ENCODE results near the gene SLX9. TPM values are rescaled to one million over a fixed set of nuclear protein-coding genes. Genes with fewer than 3 reads are reported as not detected.
"Not testable (repeated sequence)": the region's sequence is repeated elsewhere in the genome, so short reads cannot be mapped to it uniquely, and the experiment has no call there.

Gene SLX9
- total RNA-seq, 1 donor from 2014 or later = 8.3 TPM

GRCh38 chr21:44975720-44976555 lies 36.1 kb downstream of the SLX9 start:
- Histone ChIP-seq H3K4me3 (no peak overlapping the region), H3K4me1 (no peaks in the 10 kb centered on the region), H3K9me3 (no peaks in the 10 kb centered on the region), H3K27ac (no peak overlapping the region), H3K27me3 (no peaks in the 10 kb centered on the region), H3K36me3 (peaks cover 0 to 17% of the 10 kb centered on the region in 2 donors)
- no peak for DNase-seq (ENCODE audit: extremely low spot score in 2 of 2)
- intact Hi-C loops (cut with DNase I) = no loop called here
- TF ChIP-seq, protein P1, sequence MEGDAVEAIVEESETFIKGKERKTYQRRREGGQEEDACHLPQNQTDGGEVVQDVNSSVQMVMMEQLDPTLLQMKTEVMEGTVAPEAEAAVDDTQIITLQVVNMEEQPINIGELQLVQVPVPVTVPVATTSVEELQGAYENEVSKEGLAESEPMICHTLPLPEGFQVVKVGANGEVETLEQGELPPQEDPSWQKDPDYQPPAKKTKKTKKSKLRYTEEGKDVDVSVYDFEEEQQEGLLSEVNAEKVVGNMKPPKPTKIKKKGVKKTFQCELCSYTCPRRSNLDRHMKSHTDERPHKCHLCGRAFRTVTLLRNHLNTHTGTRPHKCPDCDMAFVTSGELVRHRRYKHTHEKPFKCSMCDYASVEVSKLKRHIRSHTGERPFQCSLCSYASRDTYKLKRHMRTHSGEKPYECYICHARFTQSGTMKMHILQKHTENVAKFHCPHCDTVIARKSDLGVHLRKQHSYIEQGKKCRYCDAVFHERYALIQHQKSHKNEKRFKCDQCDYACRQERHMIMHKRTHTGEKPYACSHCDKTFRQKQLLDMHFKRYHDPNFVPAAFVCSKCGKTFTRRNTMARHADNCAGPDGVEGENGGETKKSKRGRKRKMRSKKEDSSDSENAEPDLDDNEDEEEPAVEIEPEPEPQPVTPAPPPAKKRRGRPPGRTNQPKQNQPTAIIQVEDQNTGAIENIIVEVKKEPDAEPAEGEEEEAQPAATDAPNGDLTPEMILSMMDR (IDR thresholded peaks at IDR 0.05) = no peak
- no peak for TF ChIP-seq POLR2A (IDR thresholded peaks at IDR 0.05)
- TF ChIP-seq POLR2AphosphoS5 (IDR thresholded peaks at IDR 0.05; ENCODE audit: insufficient read depth in 1 of 2, low read depth in 1 of 2) = no peak

DNA sequence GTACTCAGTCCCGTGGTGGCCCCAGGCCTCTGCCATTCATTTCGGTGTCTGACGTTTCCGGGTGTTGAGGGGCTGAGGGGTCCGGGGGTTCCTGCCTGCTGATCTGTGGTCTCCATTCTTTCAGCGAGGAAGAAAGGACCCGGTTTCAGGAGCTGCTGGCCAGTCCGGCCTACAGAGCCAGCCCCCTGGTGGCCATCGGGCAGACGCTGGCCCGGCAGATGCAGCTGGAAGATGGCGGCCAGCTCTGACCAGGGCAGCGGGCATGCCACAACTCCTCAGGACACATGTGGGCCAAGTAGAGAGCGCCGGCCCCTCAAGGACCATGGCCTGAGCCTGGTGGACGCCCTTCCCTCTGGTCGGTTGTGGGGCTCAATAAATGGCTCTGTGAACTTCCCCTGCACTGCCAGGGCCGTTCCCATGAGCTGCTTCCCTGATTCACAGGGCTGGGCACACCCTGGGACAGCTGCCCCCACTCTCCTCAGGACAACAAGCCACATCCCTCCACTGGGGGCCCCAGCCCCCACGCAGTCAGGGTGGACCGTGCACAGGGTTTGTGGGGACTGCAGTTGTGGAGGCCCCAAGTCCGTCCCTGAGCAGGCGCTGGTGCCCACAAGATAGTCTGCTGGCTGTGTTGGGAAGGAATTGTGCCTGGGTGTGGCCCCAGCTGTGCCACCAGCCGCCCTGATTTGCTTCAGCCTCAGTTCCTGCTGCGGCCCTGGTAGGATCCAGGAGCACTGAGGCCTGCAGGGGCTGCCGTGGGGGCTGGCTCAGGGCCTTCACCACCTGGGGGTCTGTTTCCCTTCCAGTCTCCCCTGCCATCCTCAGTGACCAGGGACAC lies 36.9 kb downstream of the SLX9 start:
- H3K4me1 ChIP-seq; intact Hi-C loops (cut with DNase I); DNase-seq (ENCODE audit: extremely low spot score in 2 of 2); H3K4me3 ChIP-seq; H3K27ac ChIP-seq; H3K27me3 ChIP-seq; H3K9me3 ChIP-seq: not testable (repeated sequence)
- peaks cover 0 to 17% of the 10 kb centered on the region in 2 donors for H3K36me3 ChIP-seq

DNA sequence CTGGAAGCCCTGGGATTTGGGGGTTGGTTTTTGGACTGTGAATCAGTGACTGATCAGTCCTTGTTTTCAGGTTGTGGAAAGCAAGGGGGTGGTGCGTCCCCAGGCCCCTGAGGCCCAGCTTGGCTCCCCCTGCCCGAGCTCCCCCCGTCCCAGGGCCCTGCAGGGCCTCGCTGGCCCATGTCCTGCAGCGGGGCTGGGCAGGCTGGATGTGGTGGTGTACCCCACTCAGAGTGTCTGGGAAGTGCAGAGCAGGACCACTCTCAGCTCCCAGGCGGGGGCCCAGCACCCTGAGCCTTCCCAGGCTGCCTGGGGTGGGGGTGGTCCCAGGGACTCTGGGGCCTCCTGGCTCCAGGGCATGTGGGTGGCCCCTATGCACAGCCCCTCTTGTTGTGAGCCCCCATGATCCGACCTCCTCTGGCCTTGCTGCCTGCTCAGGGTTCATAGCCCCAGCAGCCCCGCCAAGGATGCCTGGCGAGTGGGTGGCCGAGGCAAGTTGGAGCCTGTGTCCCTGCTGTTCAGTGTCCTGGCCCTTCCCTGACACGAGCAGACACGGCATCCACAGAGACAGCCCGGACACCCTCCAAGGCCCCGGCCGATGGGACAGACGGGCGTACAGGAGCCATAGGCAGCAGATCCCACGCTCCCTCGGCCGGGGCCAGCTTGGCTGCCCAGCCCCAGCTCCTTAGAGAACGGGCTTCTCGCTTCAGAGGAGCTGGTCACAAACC lies 37.9 kb downstream of the SLX9 start:
- Histone ChIP-seq H3K4me1 (no peaks in the 10 kb centered on the region), H3K27ac (no peak overlapping the region), H3K9me3 (no peaks in the 10 kb centered on the region), H3K36me3 (peaks cover 0 to 17% of the 10 kb centered on the region in 2 donors), H3K4me3 (no peak overlapping the region), H3K27me3 (no peaks in the 10 kb centered on the region)
- TF ChIP-seq, protein P1 (IDR thresholded peaks at IDR 0.05) = no peak
- TF ChIP-seq POLR2A (IDR thresholded peaks at IDR 0.05) (no peak), POLR2AphosphoS5 (IDR thresholded peaks at IDR 0.05; ENCODE audit: insufficient read depth in 1 of 2, low read depth in 1 of 2) (no peak)
- no peak for DNase-seq (ENCODE audit: extremely low spot score in 2 of 2)
- intact Hi-C loops (cut with DNase I) = no loop called here

GRCh38 chr21:44979687-44980561 lies 40.1 kb downstream of the SLX9 start:
- H3K4me3 ChIP-seq = no peak overlapping the region
- H3K4me1 ChIP-seq = no peaks in the 10 kb centered on the region
- H3K27me3 ChIP-seq = no peaks in the 10 kb centered on the region
- no peak for DNase-seq (ENCODE audit: extremely low spot score in 2 of 2)
- intact Hi-C loops (cut with DNase I) = no loop called here
- no peak for TF ChIP-seq POLR2A (IDR thresholded peaks at IDR 0.05)
- no peak for TF ChIP-seq POLR2AphosphoS5 (IDR thresholded peaks at IDR 0.05; ENCODE audit: insufficient read depth in 1 of 2, low read depth in 1 of 2)
- TF ChIP-seq, protein P1 (IDR thresholded peaks at IDR 0.05) = no peak
- H3K9me3 ChIP-seq = no peaks in the 10 kb centered on the region
- peaks cover 0 to 13% of the 10 kb centered on the region in 2 donors for H3K36me3 ChIP-seq
- no peak overlapping the region for H3K27ac ChIP-seq
